ENCODE measurements around the gene USP11. TPM values are rescaled to one million over a fixed set of nuclear protein-coding genes. Genes with fewer than 3 reads are reported as not detected.

Gene USP11
- total RNA-seq, 4 donors from 2014 or later, result 17.0 to 35.3 (median 25.0) TPM

- DNase-seq (no peak), ATAC-seq (no peak)
- no peaks in the 10 kb centered on the region for H3K4me1 ChIP-seq
- no peak overlapping the region for H3K4me3 ChIP-seq
- no peaks in the 10 kb centered on the region for H3K9me3 ChIP-seq
- no peak overlapping the region for H3K27ac ChIP-seq
- in situ Hi-C loops (cut with MboI; ENCODE audit: low sequenced_read_pairs in 4 of 4), result no loop called here
- H3K36me3 ChIP-seq, result no peaks in the 10 kb centered on the region
- TF ChIP-seq POLR2A (IDR thresholded peaks at IDR 0.05), result no peak
- TF ChIP-seq CTCF (IDR thresholded peaks at IDR 0.05 in 4 of 5, conservative IDR thresholded peaks at IDR 0.05 in 1 of 5), result no peak
- peaks cover 0 to 12% (median 8%) of the 10 kb centered on the region in 3 donors for H3K27me3 ChIP-seq
- intact Hi-C loops (cut with DNase I; ENCODE audit: low total_unique reads), result no loop called here
Observed at GRCh38 chrX:47296766-47297365, 64.1 kb downstream of the USP11 start.

- ATAC-seq (no peak), DNase-seq (no peak)
- Histone ChIP-seq H3K4me1 (no peaks in the 10 kb centered on the region), H3K27ac (no peak overlapping the region), H3K9me3 (no peaks in the 10 kb centered on the region), H3K27me3 (peaks cover 0 to 6% (median 0%) of the 10 kb centered on the region in 3 donors), H3K36me3 (no peaks in the 10 kb centered on the region), H3K4me3 (no peak overlapping the region)
- in situ Hi-C loops (cut with MboI; ENCODE audit: low sequenced_read_pairs in 4 of 4) (no loop called here), intact Hi-C loops (cut with DNase I; ENCODE audit: low total_unique reads) (no loop called here)
- TF ChIP-seq POLR2A (IDR thresholded peaks at IDR 0.05) (no peak), CTCF (IDR thresholded peaks at IDR 0.05 in 4 of 5, conservative IDR thresholded peaks at IDR 0.05 in 1 of 5) (no peak)
Observed at GRCh38 chrX:47297874-47298273, 65.1 kb downstream of the USP11 start.

Other genes with a start within 250 kb of the USP11 start
- 1 to 10 TPM; 1.4 to 4.4 (median 2.0) TPM for gene RGN, start 154.6 kb upstream of the USP11 start, total RNA-seq
- 100 to 1,000 TPM; 105 to 172 (median 168) TPM for gene NDUFB11, start 88.3 kb upstream of the USP11 start, total RNA-seq
- gene RBM10, start 87.8 kb upstream of the USP11 start, total RNA-seq, result 10 to 100 TPM; 18.7 to 49.3 (median 23.5) TPM
- 100 to 1,000 TPM; 113 to 181 (median 162) TPM for gene UBA1, start 39.2 kb upstream of the USP11 start, total RNA-seq
- gene CDK16, start 14.3 kb upstream of the USP11 start, total RNA-seq, result 100 to 1,000 TPM; 124 to 208 (median 178) TPM
- gene ZNF157, start 137.6 kb downstream of the USP11 start, total RNA-seq, result under 1 TPM in 3 of 4 donors, not detected in 1; 0.09 to 0.26 (median 0.25) TPM

Data from gastrocnemius medialis (tissue), 4 donors.